ENCODE results near the gene PTPN18. TPM values are rescaled to one million over a fixed set of nuclear protein-coding genes. Genes with fewer than 3 reads are reported as not detected.

Gene PTPN18
- total and polyA plus RNA-seq, 2 donors (not counting 3 experiments of a cell fraction or from before 2014, with no cell fraction given) = 39.4 to 39.6 TPM

GRCh38 chr2:130307850-130308249 is 48.0 kb upstream of the PTPN18 start:
- H3K4me1 ChIP-seq (ENCODE audit: control insufficient read depth, extremely low read depth, insufficient read depth, low read length) = no peaks in the 10 kb centered on the region
- intact Hi-C loops (cut with micrococcal nuclease) = no loop called here
- POLR2A ChIA-PET = no interaction called here
- H3K4me3 ChIP-seq (replicated peaks in 1 of 3; ENCODE audit: insufficient read depth in 1 of 3, low read depth in 1 of 3, low read length in 3 of 3) = no peak overlapping the region
- TF ChIP-seq EZH2 (IDR thresholded peaks at IDR 0.05; ENCODE audit: borderline replicate concordance, low read depth, low read length, severe bottlenecking) (no peak), POLR2A (IDR thresholded peaks at IDR 0.05; ENCODE audit: low read depth, low read length) (no peak), MYC (IDR thresholded peaks at IDR 0.05; ENCODE audit: low read depth, low read length) (no peak), GATA2 (IDR thresholded peaks at IDR 0.05; ENCODE audit: insufficient read depth, insufficient read length, low read depth, low read length) (no peak), POLR2AphosphoS5 (IDR thresholded peaks at IDR 0.05; ENCODE audit: insufficient read depth, low read depth, low read length) (no peak), FOS (IDR thresholded peaks at IDR 0.05; ENCODE audit: borderline replicate concordance, insufficient read depth, low read length) (no peak), JUN (IDR thresholded peaks at IDR 0.05; ENCODE audit: borderline replicate concordance, insufficient read depth, insufficient read length, low read depth) (no peak)
- TF ChIP-seq, protein P1, sequence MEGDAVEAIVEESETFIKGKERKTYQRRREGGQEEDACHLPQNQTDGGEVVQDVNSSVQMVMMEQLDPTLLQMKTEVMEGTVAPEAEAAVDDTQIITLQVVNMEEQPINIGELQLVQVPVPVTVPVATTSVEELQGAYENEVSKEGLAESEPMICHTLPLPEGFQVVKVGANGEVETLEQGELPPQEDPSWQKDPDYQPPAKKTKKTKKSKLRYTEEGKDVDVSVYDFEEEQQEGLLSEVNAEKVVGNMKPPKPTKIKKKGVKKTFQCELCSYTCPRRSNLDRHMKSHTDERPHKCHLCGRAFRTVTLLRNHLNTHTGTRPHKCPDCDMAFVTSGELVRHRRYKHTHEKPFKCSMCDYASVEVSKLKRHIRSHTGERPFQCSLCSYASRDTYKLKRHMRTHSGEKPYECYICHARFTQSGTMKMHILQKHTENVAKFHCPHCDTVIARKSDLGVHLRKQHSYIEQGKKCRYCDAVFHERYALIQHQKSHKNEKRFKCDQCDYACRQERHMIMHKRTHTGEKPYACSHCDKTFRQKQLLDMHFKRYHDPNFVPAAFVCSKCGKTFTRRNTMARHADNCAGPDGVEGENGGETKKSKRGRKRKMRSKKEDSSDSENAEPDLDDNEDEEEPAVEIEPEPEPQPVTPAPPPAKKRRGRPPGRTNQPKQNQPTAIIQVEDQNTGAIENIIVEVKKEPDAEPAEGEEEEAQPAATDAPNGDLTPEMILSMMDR (IDR thresholded peaks at IDR 0.05; ENCODE audit: extremely low read depth in 1 of 2, insufficient read depth in 1 of 2, low read depth in 1 of 2, low read length in 2 of 2) = no peak
- TF ChIP-seq, protein P2, sequence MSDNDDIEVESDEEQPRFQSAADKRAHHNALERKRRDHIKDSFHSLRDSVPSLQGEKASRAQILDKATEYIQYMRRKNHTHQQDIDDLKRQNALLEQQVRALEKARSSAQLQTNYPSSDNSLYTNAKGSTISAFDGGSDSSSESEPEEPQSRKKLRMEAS (IDR thresholded peaks at IDR 0.05; ENCODE audit: insufficient read depth, insufficient read length) = no peak
- no peaks in the 10 kb centered on the region for H3K9me1 ChIP-seq (replicated peaks; ENCODE audit: control insufficient read depth, extremely low read depth, insufficient read depth, low read length)
- CTCF ChIA-PET = no interaction called here
- no peak overlapping the region for H3K27ac ChIP-seq (ENCODE audit: insufficient read depth, low read depth, low read length)
- dilution Hi-C loops (cut with MboI; ENCODE audit: extremely low pct_ligation_motif_present, low sequenced_read_pairs) = no loop called here
- DNase-seq (ENCODE audit: low read depth, low spot score) = no peak
- no TSS peak for BruUV-seq (replicated peaks)
- H3K27me3 ChIP-seq (ENCODE audit: control insufficient read depth in 2 of 2, insufficient read depth in 2 of 2, low read length in 2 of 2) = peaks cover 2% of the 10 kb centered on the region in 2 experiments
- H3K36me3 ChIP-seq (ENCODE audit: control insufficient read depth in 2 of 2, extremely low read depth in 1 of 2, insufficient read depth in 2 of 2, low read length in 2 of 2) = no peaks in the 10 kb centered on the region
- no peak overlapping the region for H3K9ac ChIP-seq (replicated peaks; ENCODE audit: extremely low read depth, insufficient read depth, low read length)
- FAIRE-seq = no peak
- no peak overlapping the region for H2AFZ ChIP-seq (ENCODE audit: low read depth, low read length)
- H3K4me2 ChIP-seq (ENCODE audit: insufficient read depth, low read length) = no peak overlapping the region
- H4K20me1 ChIP-seq (replicated peaks; ENCODE audit: control insufficient read depth, extremely low read depth, insufficient read depth, low read length) = no peaks in the 10 kb centered on the region
- H3K9me3 ChIP-seq (replicated peaks; ENCODE audit: control insufficient read depth, insufficient read depth, low read length) = no peaks in the 10 kb centered on the region
- no peaks in the 10 kb centered on the region for H3K79me2 ChIP-seq (ENCODE audit: control insufficient read depth, insufficient read depth, low read length)
